ES-I3 (cell line): ENCODE measurements around the gene PDZRN3.

ENCODE experiments used
- H3K36me3 ChIP-seq: 2 replicates; pipeline ENCODE4 v1.6.1; 2013; ENCODE audit warnings: mild to moderate bottlenecking, low read length, control low read depth, moderate library complexity; ENCODE audit not compliant: insufficient read depth
- H3K4me1 ChIP-seq: 2 replicates; pipeline ENCODE4 v1.6.1; 2013; ENCODE audit warnings: mild to moderate bottlenecking, control low read depth, low read length; ENCODE audit not compliant: insufficient read depth
- H3K9ac ChIP-seq: 2 replicates; pipeline ENCODE4 v1.6.1; 2013; ENCODE audit warnings: low read depth, mild to moderate bottlenecking, low read length, moderate library complexity
- H3K9me3 ChIP-seq: 2 replicates; pipeline ENCODE4 v1.6.1; 2013; ENCODE audit warnings: mild to moderate bottlenecking, low read length, moderate library complexity; ENCODE audit not compliant: control insufficient read depth, insufficient read depth

PDZRN3 gene

GRCh38 chr3:73411545-73411944, 213.2 kb downstream of the PDZRN3 start:
- Histone ChIP-seq H3K4me1 (peaks cover 4% of the 10 kb centered on the region; the same call in 1 of the 2 replicates), H3K9ac (no peak overlapping the region), H3K36me3 (no peaks in the 10 kb centered on the region), H3K9me3 (no peaks in the 10 kb centered on the region)

DNA sequence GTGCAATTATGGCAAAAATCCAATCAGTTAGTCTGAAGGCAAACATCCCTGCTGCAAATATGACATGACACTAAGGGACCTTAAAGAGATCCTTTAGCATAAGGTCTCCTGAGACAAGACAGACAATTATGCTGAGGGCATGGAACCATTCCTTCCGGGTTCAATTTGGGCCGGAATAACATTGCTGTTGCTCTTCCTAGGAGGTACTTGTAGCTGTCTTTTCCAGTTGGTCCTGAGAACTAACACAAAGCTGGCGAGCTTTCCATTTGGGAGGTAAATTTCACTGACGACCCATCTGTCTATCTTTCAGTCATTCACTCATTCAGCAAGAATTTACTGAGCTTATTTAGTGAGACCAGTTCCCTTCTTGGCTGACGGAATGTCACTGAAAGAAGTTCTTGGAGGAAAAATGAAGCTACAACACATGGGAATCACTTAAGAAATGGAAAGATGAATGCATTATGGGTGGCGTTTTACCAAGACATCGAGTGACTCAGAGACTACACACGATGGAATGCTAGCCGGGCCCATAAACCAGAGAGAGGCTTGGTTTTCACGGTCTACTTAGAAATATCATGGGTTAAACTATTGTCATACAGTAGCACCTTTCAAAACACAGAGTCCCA, 215.5 kb downstream of the PDZRN3 start:
- Histone ChIP-seq H3K9me3 (no peaks in the 10 kb centered on the region), H3K9ac (no peak overlapping the region), H3K36me3 (no peaks in the 10 kb centered on the region)

DNA sequence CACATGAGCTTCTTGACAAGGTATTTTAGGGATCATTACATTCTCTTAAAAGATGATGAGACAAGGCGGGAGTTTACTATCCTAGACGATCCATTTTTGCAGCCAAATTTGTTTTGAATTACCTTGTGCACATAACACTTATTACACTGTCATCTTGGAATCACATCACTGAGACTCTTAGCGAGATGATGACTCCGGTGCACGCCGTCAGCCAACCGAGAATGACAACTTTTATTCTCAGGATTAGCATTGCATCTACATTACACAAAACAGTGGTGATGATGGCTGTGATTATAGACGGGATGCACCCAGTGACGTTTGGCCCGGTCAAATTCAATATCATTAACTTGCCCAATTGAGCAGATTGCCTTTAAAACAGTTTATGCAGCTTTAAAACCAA, 216.1 kb downstream of the PDZRN3 start:
- Histone ChIP-seq H3K4me1 (peaks cover 10% of the 10 kb centered on the region), H3K36me3 (no peaks in the 10 kb centered on the region), H3K9me3 (no peaks in the 10 kb centered on the region), H3K9ac (no peak overlapping the region)

More for the DNA sequence above, 215.5 kb downstream of the PDZRN3 start:
- peaks cover 8% of the 10 kb centered on the region for H3K4me1 ChIP-seq

GRCh38 chr3:73407577-73407976, 217.2 kb downstream of the PDZRN3 start:
- Histone ChIP-seq H3K4me1 (peaks cover 10% of the 10 kb centered on the region), H3K9me3 (no peaks in the 10 kb centered on the region), H3K9ac (no peak overlapping the region), H3K36me3 (no peaks in the 10 kb centered on the region)

GRCh38 chr3:73405853-73406252, 218.9 kb downstream of the PDZRN3 start:
- peaks cover 10% of the 10 kb centered on the region for H3K4me1 ChIP-seq
- no peak overlapping the region for H3K9ac ChIP-seq
- H3K9me3 ChIP-seq: no peaks in the 10 kb centered on the region
- H3K36me3 ChIP-seq: no peaks in the 10 kb centered on the region

- no peaks in the 10 kb centered on the region for H3K9me3 ChIP-seq
- H3K4me1 ChIP-seq: peaks cover 10% of the 10 kb centered on the region
- H3K36me3 ChIP-seq: no peaks in the 10 kb centered on the region; the same call in 1 of the 2 replicates
- H3K9ac ChIP-seq: no peak overlapping the region
These were observed 219.7 kb downstream of the PDZRN3 start for GRCh38 chr3:73405000-73405399.

- no peaks in the 10 kb centered on the region; the same call in 1 of the 2 replicates for H3K36me3 ChIP-seq
- peaks cover 10% of the 10 kb centered on the region for H3K4me1 ChIP-seq
- no peaks in the 10 kb centered on the region for H3K9me3 ChIP-seq
- H3K9ac ChIP-seq: no peak overlapping the region
These were observed 220.3 kb downstream of the PDZRN3 start for GRCh38 chr3:73404435-73404834.

DNA sequence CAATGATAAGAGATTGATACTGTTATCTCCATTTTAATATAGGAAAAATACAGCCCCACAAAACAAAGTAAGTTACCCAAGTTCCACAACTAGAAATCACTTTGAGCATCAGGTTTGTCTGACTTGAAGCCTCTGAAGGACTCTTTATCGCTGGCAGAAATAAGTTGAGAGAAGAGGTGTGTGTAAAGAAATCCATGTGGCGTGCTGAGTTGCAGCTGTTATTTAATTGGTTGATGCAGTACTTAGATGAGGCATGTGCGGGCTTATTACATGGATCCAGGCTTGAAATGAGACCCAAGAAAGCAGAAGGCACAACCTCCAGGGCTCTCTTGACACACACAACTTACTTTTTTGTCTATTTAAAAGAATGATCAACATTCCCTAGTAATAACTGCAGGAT, 221.3 kb downstream of the PDZRN3 start:
- no peaks in the 10 kb centered on the region for H3K9me3 ChIP-seq
- peaks cover 10% of the 10 kb centered on the region for H3K4me1 ChIP-seq
- H3K36me3 ChIP-seq: no peaks in the 10 kb centered on the region; the same call in 1 of the 2 replicates
- H3K9ac ChIP-seq: no peak overlapping the region

- Histone ChIP-seq H3K36me3 (no peaks in the 10 kb centered on the region; the same call in 1 of the 2 replicates), H3K4me1 (peaks cover 10% of the 10 kb centered on the region), H3K9ac (no peak overlapping the region), H3K9me3 (no peaks in the 10 kb centered on the region)
These were observed 223.0 kb downstream of the PDZRN3 start for GRCh38 chr3:73401616-73402279.

DNA sequence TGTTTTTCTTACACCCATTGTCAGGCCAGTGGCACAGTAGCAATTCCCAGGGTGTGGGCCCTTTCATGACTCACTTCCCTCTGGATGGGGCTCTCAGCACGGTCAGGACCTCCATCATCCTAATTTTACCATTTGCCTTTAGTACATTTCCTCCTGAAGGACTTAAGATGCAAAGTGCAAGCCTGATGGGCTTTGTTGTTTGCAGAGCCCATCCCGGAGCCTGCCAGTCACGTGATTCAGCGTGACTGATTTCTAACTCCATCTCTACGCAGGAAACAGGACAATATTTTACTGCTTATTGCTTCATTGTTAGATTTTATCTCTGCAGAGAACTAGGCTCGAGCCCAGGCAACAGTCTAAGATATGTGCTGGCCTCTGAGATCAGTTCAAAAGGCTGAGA, 223.7 kb downstream of the PDZRN3 start:
- Histone ChIP-seq H3K9ac (no peak overlapping the region), H3K36me3 (no peaks in the 10 kb centered on the region; the same call in 1 of the 2 replicates), H3K4me1 (peaks cover 10% of the 10 kb centered on the region), H3K9me3 (no peaks in the 10 kb centered on the region)

- Histone ChIP-seq H3K36me3 (no peaks in the 10 kb centered on the region; the same call in 1 of the 2 replicates), H3K9me3 (no peaks in the 10 kb centered on the region), H3K9ac (no peak overlapping the region), H3K4me1 (peaks cover 8% of the 10 kb centered on the region)
These were observed 225.0 kb downstream of the PDZRN3 start for GRCh38 chr3:73399666-73400253.

- H3K4me1 ChIP-seq: peaks cover 1% of the 10 kb centered on the region; the same call in 1 of the 2 replicates
- H3K36me3 ChIP-seq: no peaks in the 10 kb centered on the region; the same call in 1 of the 2 replicates
- H3K9ac ChIP-seq: no peak overlapping the region
- H3K9me3 ChIP-seq: no peaks in the 10 kb centered on the region
These were observed 225.6 kb downstream of the PDZRN3 start for GRCh38 chr3:73399106-73399505.

GRCh38 chr3:73398084-73398483, 226.7 kb downstream of the PDZRN3 start:
- Histone ChIP-seq H3K9ac (no peak overlapping the region), H3K36me3 (no peaks in the 10 kb centered on the region; the same call in 1 of the 2 replicates)

GRCh38 chr3:73394240-73394639, 230.5 kb downstream of the PDZRN3 start:
- no peak overlapping the region for H3K9ac ChIP-seq
- no peaks in the 10 kb centered on the region for H3K9me3 ChIP-seq
- no peaks in the 10 kb centered on the region; the same call in 1 of the 2 replicates for H3K36me3 ChIP-seq
- no peaks in the 10 kb centered on the region for H3K4me1 ChIP-seq

More at GRCh38 chr3:73398084-73398483, 226.7 kb downstream of the PDZRN3 start:
- Histone ChIP-seq H3K4me1 (no peaks in the 10 kb centered on the region), H3K9me3 (no peaks in the 10 kb centered on the region)

DNA sequence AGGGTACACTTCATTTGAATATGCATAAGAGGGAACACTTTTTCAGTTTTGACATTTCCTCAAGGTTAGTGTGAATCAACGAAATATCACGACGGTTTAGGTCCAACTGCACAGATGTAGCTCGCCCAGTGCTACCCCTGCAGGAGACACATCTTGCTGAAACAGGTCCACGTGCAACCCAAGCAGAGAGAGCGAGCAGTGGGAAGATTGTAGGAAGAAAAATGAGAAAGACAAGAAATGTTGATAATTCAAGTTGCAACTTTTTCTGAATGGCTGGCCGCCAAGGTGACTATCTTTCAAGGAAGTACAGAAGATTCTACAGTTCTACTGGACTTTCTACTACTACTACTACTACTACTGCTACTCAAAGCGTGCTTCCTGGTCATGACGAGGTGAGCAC, 231.7 kb downstream of the PDZRN3 start:
- Histone ChIP-seq H3K9ac (no peak overlapping the region), H3K9me3 (no peaks in the 10 kb centered on the region), H3K36me3 (no peaks in the 10 kb centered on the region; the same call in 1 of the 2 replicates), H3K4me1 (no peaks in the 10 kb centered on the region)
